NB4 (cell line): ENCODE results near the gene MLXIP.

Experiments
- DNase-seq: peaks from one replicate; pipeline ENCODE4 v3.0.0; 2010; ENCODE audit warnings: low read depth
- H3K4me3 ChIP-seq: one replicate; pipeline ENCODE4 v1.5.1; 2011; ENCODE audit warnings: mild to moderate bottlenecking, low read depth, low read length, moderate library complexity
- CTCF ChIP-seq: IDR thresholded peaks from one replicate; pipeline ENCODE4 v1.5.1; 2012; ENCODE audit warnings: low read depth, low read length
- MAX ChIP-seq: IDR thresholded peaks from 2 replicates; pipeline ENCODE4 v1.6.1; 2011; ENCODE audit warnings: low read depth, low read length
- MYC ChIP-seq: IDR thresholded peaks from 2 replicates; pipeline ENCODE4 v1.6.1; 2011; ENCODE audit warnings: low read depth, low read length
- POLR2A ChIP-seq: IDR thresholded peaks from 2 replicates; pipeline ENCODE4 v1.6.1; 2011; ENCODE audit warnings: mild to moderate bottlenecking; ENCODE audit not compliant: insufficient read length; ENCODE audit errors: extremely low read depth

The MLXIP gene

GRCh38 chr12:122085591-122085990, 7.0 kb downstream of the MLXIP start:
- no peak for TF ChIP-seq MAX
- no peak for TF ChIP-seq POLR2A
- no peak for TF ChIP-seq CTCF
- DNase-seq: no peak
- no peak overlapping the region for H3K4me3 ChIP-seq

GRCh38 chr12:122086116-122086515, 7.6 kb downstream of the MLXIP start:
- no peak for DNase-seq
- TF ChIP-seq POLR2A (no peak), MYC (no peak), CTCF (no peak), MAX (no peak)
- H3K4me3 ChIP-seq: no peak overlapping the region

GRCh38 chr12:122086641-122087285, 8.2 kb downstream of the MLXIP start:
- TF ChIP-seq MYC: no peak
- no peak for TF ChIP-seq CTCF
- no peak for TF ChIP-seq POLR2A
- no peak for TF ChIP-seq MAX
- H3K4me3 ChIP-seq: no peak overlapping the region
- DNase-seq: no peak

- no peak for TF ChIP-seq CTCF
- no peak for TF ChIP-seq MYC
- TF ChIP-seq POLR2A: no peak
- TF ChIP-seq MAX: no peak
- H3K4me3 ChIP-seq: no peak overlapping the region
- DNase-seq: no peak
These were observed 9.0 kb downstream of the MLXIP start for GRCh38 chr12:122087431-122088178.

GRCh38 chr12:122088179-122088810, 9.7 kb downstream of the MLXIP start:
- DNase-seq: no peak
- no peak for TF ChIP-seq POLR2A
- TF ChIP-seq MAX: no peak
- TF ChIP-seq MYC: no peak
- no peak for TF ChIP-seq CTCF
- H3K4me3 ChIP-seq: no peak overlapping the region
